ENCODE results near the gene SIL1.
A peak's percentile ranks its signal among the peaks of the same experiment; 100 is the strongest.
"Not testable (repeated sequence)": the region's sequence is repeated elsewhere in the genome, so short reads cannot be mapped to it uniquely, and the experiment has no call there.

The SIL1 gene

GRCh38 chr5:139197710-139198669 lies at the start of gene SIL1:
SIL1 (minus strand) TSS chr5:139198368; CDS start chr5:139127843, 70,525 bp downstream.
- DNase-seq: peak; percentile 94

GRCh38 chr5:139246394-139246793 lies 48.2 kb upstream of the SIL1 start:
- DNase-seq: no peak

- DNase-seq: no peak
These were observed 47.6 kb upstream of the SIL1 start for GRCh38 chr5:139245637-139246339.

- no peak for DNase-seq
These were observed 45.3 kb upstream of the SIL1 start for GRCh38 chr5:139243425-139243970.

GRCh38 chr5:139241139-139241538 lies 43.0 kb upstream of the SIL1 start:
- no peak for DNase-seq

GRCh38 chr5:139236479-139236878 lies 38.3 kb upstream of the SIL1 start:
- no peak for DNase-seq

GRCh38 chr5:139232147-139232724 lies 34.1 kb upstream of the SIL1 start:
- DNase-seq: no peak

- no peak for DNase-seq
These were observed 30.1 kb upstream of the SIL1 start for GRCh38 chr5:139228201-139228803.

- DNase-seq: no peak
These were observed 28.0 kb upstream of the SIL1 start for GRCh38 chr5:139226131-139226530.

GRCh38 chr5:139223481-139223880 lies 25.3 kb upstream of the SIL1 start:
- DNase-seq: no peak

- peak; percentile 65 for DNase-seq
These were observed 24.2 kb upstream of the SIL1 start for GRCh38 chr5:139222346-139222745.

GRCh38 chr5:139218038-139218437 lies 19.9 kb upstream of the SIL1 start:
- DNase-seq: not testable (repeated sequence)

GRCh38 chr5:139215107-139215975 lies 17.2 kb upstream of the SIL1 start:
- DNase-seq: no peak

- DNase-seq: no peak
These were observed 16.5 kb upstream of the SIL1 start for GRCh38 chr5:139214646-139215045.

GRCh38 chr5:139212906-139213305 lies 14.7 kb upstream of the SIL1 start:
- DNase-seq: no peak

GRCh38 chr5:139212486-139212885 lies 14.3 kb upstream of the SIL1 start:
- no peak for DNase-seq

- no peak for DNase-seq
These were observed 12.4 kb upstream of the SIL1 start for GRCh38 chr5:139210585-139210984.

GRCh38 chr5:139207297-139208000 lies 9.3 kb upstream of the SIL1 start:
- DNase-seq: no peak

GRCh38 chr5:139205586-139205985 lies 7.4 kb upstream of the SIL1 start:
- no peak for DNase-seq

GRCh38 chr5:139205124-139205523 lies 7.0 kb upstream of the SIL1 start:
- no peak for DNase-seq

GRCh38 chr5:139204196-139204595 lies 6.0 kb upstream of the SIL1 start:
- no peak for DNase-seq

All from COR-L47 (cell line).